ENCODE measurements around the gene AGMO.

- no peak for TF ChIP-seq CTCF (conservative IDR thresholded peaks at IDR 0.05; ENCODE audit: low read depth in 2 of 2)
- no peak for TF ChIP-seq JUNB (IDR thresholded peaks at IDR 0.05; ENCODE audit: unreplicated experiment)
- TF ChIP-seq POLR2AphosphoS5 (IDR thresholded peaks at IDR 0.05; ENCODE audit: low read depth): no peak
- TF ChIP-seq ETS1 (IDR thresholded peaks at IDR 0.05): no peak
- TF ChIP-seq EZH2 (IDR thresholded peaks at IDR 0.05; ENCODE audit: low read depth, unreplicated experiment): no peak
- TF ChIP-seq ZNF462 (CRISPR knock-in tag; IDR thresholded peaks at IDR 0.05): no peak
- no peak for TF ChIP-seq REST (IDR thresholded peaks at IDR 0.05; ENCODE audit: unreplicated experiment)
- no peak for TF ChIP-seq ZNF331 (CRISPR knock-in tag; IDR thresholded peaks at IDR 0.05; ENCODE audit: low read depth)
Observed at GRCh38 chr7:15488401-15488800, 73.4 kb downstream of the AGMO start.
